Measurements from ENCODE around the gene C1orf56. TPM values are rescaled to one million over a fixed set of nuclear protein-coding genes. Genes with fewer than 3 reads are reported as not detected.

Gene C1orf56
- total RNA-seq, 1 donor from 2014 or later = 3.1 TPM

GRCh38 chr1:151060657-151061421, 13.3 kb downstream of the C1orf56 start:
- H3K4me3 ChIP-seq (ENCODE audit: low read depth, low read length) = peak overlapping the region; percentile 76
- TF ChIP-seq CTCF (conservative IDR thresholded peaks at IDR 0.05; ENCODE audit: low read depth, low read length) = no peak
- DNase-seq (ENCODE audit: low read depth) = no peak

- H3K4me3 ChIP-seq (ENCODE audit: low read depth, low read length) = peak overlapping the region; percentile 76
- no peak for TF ChIP-seq CTCF (conservative IDR thresholded peaks at IDR 0.05; ENCODE audit: low read depth, low read length)
- DNase-seq (ENCODE audit: low read depth) = no peak
Measured at GRCh38 chr1:151061704-151062103, 14.2 kb downstream of the C1orf56 start.

GRCh38 chr1:151062741-151063371, 15.3 kb downstream of the C1orf56 start:
- H3K4me3 ChIP-seq (ENCODE audit: low read depth, low read length) = no peak overlapping the region
- no peak for DNase-seq (ENCODE audit: low read depth)
- no peak for TF ChIP-seq CTCF (conservative IDR thresholded peaks at IDR 0.05; ENCODE audit: low read depth, low read length)

GRCh38 chr1:151065089-151065645, 17.6 kb downstream of the C1orf56 start:
- no peak for DNase-seq (ENCODE audit: low read depth)
- no peak overlapping the region for H3K4me3 ChIP-seq (ENCODE audit: low read depth, low read length)
- TF ChIP-seq CTCF (conservative IDR thresholded peaks at IDR 0.05; ENCODE audit: low read depth, low read length) = no peak

- DNase-seq (ENCODE audit: low read depth) = no peak
- TF ChIP-seq CTCF (conservative IDR thresholded peaks at IDR 0.05; ENCODE audit: low read depth, low read length) = no peak
Measured at GRCh38 chr1:151067185-151067584, 19.6 kb downstream of the C1orf56 start.

GRCh38 chr1:151069103-151069486, 21.5 kb downstream of the C1orf56 start:
- no peak overlapping the region for H3K4me3 ChIP-seq (ENCODE audit: low read depth, low read length)
- no peak for DNase-seq (ENCODE audit: low read depth)
- TF ChIP-seq CTCF (conservative IDR thresholded peaks at IDR 0.05; ENCODE audit: low read depth, low read length) = no peak

More at GRCh38 chr1:151067185-151067584, 19.6 kb downstream of the C1orf56 start:
- H3K4me3 ChIP-seq (ENCODE audit: low read depth, low read length) = no peak overlapping the region

Data from epithelial cell of proximal tubule (primary cell).